Keratinocyte (primary cell): Measurements from ENCODE around the gene STK32B. TPM values are rescaled to one million over a fixed set of nuclear protein-coding genes. Genes with fewer than 3 reads are reported as not detected.

Source experiments
- DNase-seq: peaks from one replicate; pipeline ENCODE4 v3.0.0-alpha.2; 2011; ENCODE audit warnings: low read depth, missing footprints, low spot score
- FAIRE-seq: peaks from 2 replicates; lab custom pipeline; 2011; peaks lifted over from hg19 to GRCh38; lab: Jason Lieb, UNC
- H2AFZ ChIP-seq: 2 replicates; pipeline ENCODE4 v1.6.0; 2012; ENCODE audit warnings: low read length, control low read depth, inconsistent platforms; ENCODE audit not compliant: control insufficient read depth
- H3K27ac ChIP-seq: 2 replicates; pipeline ENCODE4 v1.5.1; 2011; ENCODE audit warnings: low read length; ENCODE audit not compliant: control insufficient read depth, insufficient read depth
- H3K27me3 ChIP-seq: 3 replicates; pipeline ENCODE4 v1.6.0; 2011; ENCODE audit warnings: low read length; ENCODE audit not compliant: control insufficient read depth, insufficient read depth; ENCODE audit errors: extremely low read depth
- H3K36me3 ChIP-seq, 2 experiments: 2 replicates in 1 of 2; 3 replicates in 1 of 2; pipeline ENCODE4 v1.5.1; 2011; ENCODE audit warnings: low read length in 2 of 2, mild to moderate bottlenecking in 1 of 2; ENCODE audit not compliant: control insufficient read depth in 2 of 2, insufficient read depth in 2 of 2; ENCODE audit errors: extremely low read depth in 1 of 2
- H3K4me1 ChIP-seq: 3 replicates; pipeline ENCODE4 v1.5.1; 2011; ENCODE audit warnings: low read length; ENCODE audit not compliant: control insufficient read depth, insufficient read depth; ENCODE audit errors: extremely low read depth
- H3K4me2 ChIP-seq: 3 replicates; pipeline ENCODE4 v1.6.0; 2011; ENCODE audit warnings: low read depth, low read length; ENCODE audit not compliant: control insufficient read depth, insufficient read depth; ENCODE audit errors: extremely low read depth
- H3K4me3 ChIP-seq, 3 experiments: fragments of 200-600 bp in 1 of 3; sonication (generic) in 1 of 3; 2 replicates in 2 of 3; 3 replicates in 1 of 3; pipeline ENCODE4 v1.5.1; 2011 to 2016; ENCODE audit warnings: low read length in 3 of 3, mild to moderate bottlenecking in 3 of 3, control low read depth in 2 of 3, inconsistent platforms in 1 of 3, low read depth in 1 of 3, mixed read lengths in 1 of 3, mixed run types in 1 of 3, moderate library complexity in 1 of 3; ENCODE audit not compliant: control insufficient read depth in 2 of 3, insufficient read depth in 2 of 3; ENCODE audit errors: extremely low read depth in 1 of 3
- H3K79me2 ChIP-seq: 2 replicates; pipeline ENCODE4 v1.6.0; 2012; ENCODE audit warnings: low read length; ENCODE audit not compliant: control insufficient read depth, insufficient read depth
- H3K9ac ChIP-seq: 3 replicates; pipeline ENCODE4 v1.6.0; 2011; ENCODE audit warnings: low read length; ENCODE audit not compliant: control insufficient read depth, insufficient read depth; ENCODE audit errors: extremely low read depth
- H3K9me1 ChIP-seq: 3 replicates; pipeline ENCODE4 v1.6.0; 2011; ENCODE audit warnings: low read length; ENCODE audit not compliant: control insufficient read depth, insufficient read depth; ENCODE audit errors: extremely low read depth
- H3K9me3 ChIP-seq: 2 replicates; pipeline ENCODE4 v1.5.1; 2012; ENCODE audit warnings: low read depth, low read length; ENCODE audit not compliant: control insufficient read depth
- H4K20me1 ChIP-seq: 3 replicates; pipeline ENCODE4 v1.6.0; 2011; ENCODE audit warnings: low read length; ENCODE audit not compliant: control insufficient read depth, insufficient read depth; ENCODE audit errors: extremely low read depth
- CTCF ChIP-seq, 3 experiments: IDR thresholded peaks in 1 of 3; conservative IDR thresholded peaks in 1 of 3; optimal IDR thresholded peaks in 1 of 3; 2 replicates in 2 of 3; 3 replicates in 1 of 3; pipeline versions ENCODE3 to v1.5.1; 2011; ENCODE audit warnings: low read length in 3 of 3, mild to moderate bottlenecking in 3 of 3, moderate library complexity in 2 of 3, control low read depth in 1 of 3, inconsistent platforms in 1 of 3; ENCODE audit not compliant: insufficient read depth in 2 of 3; ENCODE audit errors: extremely low read depth in 1 of 3
- EZH2 ChIP-seq: IDR thresholded peaks from one replicate; pipeline ENCODE4 v1.6.1; 2012; ENCODE audit warnings: inconsistent platforms, mild to moderate bottlenecking, low read length, moderate library complexity
- dilution Hi-C: fragments of 300-500 bp; cut with MboI; formaldehyde crosslinking; loops from one replicate; pipeline ENCODE4 v1.7.0; 2020; ENCODE audit warnings: low sequenced_read_pairs; ENCODE audit not compliant: extremely low pct_ligation_motif_present
- polyA plus RNA-seq, 5 experiments: library from polyadenylated mRNA; depleted of rRNA in 3 of 5; stranded (reverse) in 3 of 5; stranded (forward) in 1 of 5; unstranded in 1 of 5; fragments of >200 nt; gene quantifications; 1 replicate in 1 of 5; 2 replicates in 3 of 5; 3 replicates in 1 of 5; pipeline versions ENCODE4 v1.2.1 to v1.2.3, GENCODE V29; 2011 to 2012; ENCODE audit warnings: missing spikeins in 2 of 5, low read depth in 1 of 5, low replicate concordance in 1 of 5

Gene STK32B
- polyA plus RNA-seq, 1 donor (not counting 4 experiments of a cell fraction or from before 2014, with no cell fraction given) = 3.4 TPM

DNA sequence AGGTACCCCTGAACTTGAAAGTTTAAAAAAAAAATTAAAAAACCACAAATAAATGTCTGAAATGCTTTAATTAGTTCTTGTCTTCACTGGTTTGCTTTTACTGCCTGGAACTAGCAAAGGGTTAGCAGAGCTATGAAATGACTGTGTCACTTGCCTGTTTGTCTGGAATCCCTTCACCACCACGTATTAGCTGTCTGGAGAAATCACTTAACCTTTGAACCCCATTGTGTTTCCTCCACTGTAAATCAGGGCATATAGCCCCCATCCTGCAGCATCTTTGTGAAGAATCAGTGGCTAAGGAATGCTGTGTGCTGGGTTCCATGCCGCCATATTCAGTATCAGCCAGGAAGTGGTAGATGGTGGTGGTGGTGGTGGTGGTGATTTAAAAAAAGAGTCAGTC, 38.3 kb upstream of the STK32B start:
- dilution Hi-C loops = no loop called here
- DNase-seq = no peak
- FAIRE-seq = no peak

GRCh38 chr4:5014007-5014682, 37.1 kb upstream of the STK32B start:
- Histone ChIP-seq H3K9me3 (no peaks in the 10 kb centered on the region), H2AFZ (no peak overlapping the region), H3K36me3 (no peaks in the 10 kb centered on the region), H3K9ac (no peak overlapping the region), H4K20me1 (no peaks in the 10 kb centered on the region), H3K4me1 (no peaks in the 10 kb centered on the region), H3K27ac (no peak overlapping the region), H3K9me1 (no peaks in the 10 kb centered on the region), H3K27me3 (peaks cover 23% of the 10 kb centered on the region), H3K4me2 (no peak overlapping the region), H3K79me2 (no peaks in the 10 kb centered on the region), H3K4me3 (no peak overlapping the region)
- no peak for TF ChIP-seq CTCF (optimal IDR thresholded peaks at IDR 0.05 in 1 of 3, IDR thresholded peaks at IDR 0.05 in 1 of 3, conservative IDR thresholded peaks at IDR 0.05 in 1 of 3; ENCODE audit: extremely low read depth in 1 of 3, insufficient read depth in 2 of 3, low read length in 3 of 3)
- no peak for TF ChIP-seq EZH2
- FAIRE-seq (no peak), DNase-seq (no peak)
- dilution Hi-C loops = no loop called here

More for the DNA sequence above, 38.3 kb upstream of the STK32B start:
- Histone ChIP-seq H3K9me3 (no peaks in the 10 kb centered on the region), H3K4me3 (no peak overlapping the region), H3K36me3 (no peaks in the 10 kb centered on the region), H3K9ac (no peak overlapping the region), H3K27ac (no peak overlapping the region), H3K79me2 (no peaks in the 10 kb centered on the region), H3K9me1 (no peaks in the 10 kb centered on the region), H3K4me1 (no peaks in the 10 kb centered on the region), H4K20me1 (no peaks in the 10 kb centered on the region), H2AFZ (no peak overlapping the region), H3K27me3 (peaks cover 21% of the 10 kb centered on the region), H3K4me2 (no peak overlapping the region)
- TF ChIP-seq CTCF (optimal IDR thresholded peaks at IDR 0.05 in 1 of 3, IDR thresholded peaks at IDR 0.05 in 1 of 3, conservative IDR thresholded peaks at IDR 0.05 in 1 of 3; ENCODE audit: extremely low read depth in 1 of 3, insufficient read depth in 2 of 3, low read length in 3 of 3) (no peak), EZH2 (no peak)
